ENCODE data around the gene PSD. TPM values are rescaled to one million over a fixed set of nuclear protein-coding genes. Genes with fewer than 3 reads are reported as not detected.

PSD gene
- total RNA-seq, 1 experiment from 2014 or later, result 3.4 TPM

- H3K27me3 ChIP-seq (ENCODE audit: insufficient read depth, low read length), result peaks cover 29% of the 10 kb centered on the region; the same call in 1 of the 2 replicates
- H3T11ph ChIP-seq (ENCODE audit: low read length), result no peak overlapping the region
- no peaks in the 10 kb centered on the region for H3K79me1 ChIP-seq (ENCODE audit: insufficient read depth, low read depth, low read length, poor library complexity, severe bottlenecking)
- H3K14ac ChIP-seq (ENCODE audit: insufficient read depth, low read length), result no peak overlapping the region
- no CpG with 5 or more reads among the region's 9 CpGs for WGBS (ENCODE audit: extremely low coverage, insufficient read length, low lambda C conversion rate)
- no peak overlapping the region for H2BK120ac ChIP-seq (ENCODE audit: low read depth, low read length, poor library complexity, severe bottlenecking)
- peaks cover 5% of the 10 kb centered on the region; the same call in 1 of the 2 replicates for H3K4me1 ChIP-seq (ENCODE audit: insufficient read depth, low read length)
- no peaks in the 10 kb centered on the region for H3K9me3 ChIP-seq (ENCODE audit: control insufficient read depth, low read depth, low read length)
- H4K5ac ChIP-seq (ENCODE audit: insufficient read length, low read depth, low read length), result no peak overlapping the region
- Mint-ChIP-seq H3K27ac (no peak overlapping the region), H3K36me3 (ENCODE audit: insufficient read depth in 1 of 3, low read depth in 3 of 3) (0 out of 7 replicates have a peak, but pooled peaks cover 0 to 1% (median 0%) of the 10 kb centered on the region in 3 experiments), H3K27me3 (ENCODE audit: low read depth) (peaks cover 62% of the 10 kb centered on the region), H3K4me3 (peak overlapping the region in 1 of 2 experiments; percentile 78; a peak in 2 of 5 replicates), H3K4me1 (peaks cover 16 to 34% of the 10 kb centered on the region in 2 experiments), H3K9me3 (no peaks in the 10 kb centered on the region; a peak in 1 of 5 replicates)
- H3K9ac ChIP-seq (ENCODE audit: extremely low read depth, insufficient read length, low read length), result no peak overlapping the region
- DNase-seq, result no peak
- no peak overlapping the region for H2AFZ ChIP-seq (ENCODE audit: low read length)
- no peak overlapping the region for H3K27ac ChIP-seq (ENCODE audit: insufficient read length, low read depth, low read length)
- no peaks in the 10 kb centered on the region for H4K20me1 ChIP-seq (ENCODE audit: control insufficient read depth, insufficient read depth, insufficient read length)
- H3K23ac ChIP-seq (ENCODE audit: insufficient read length, low read depth, low read length), result no peak overlapping the region
- H4K91ac ChIP-seq (ENCODE audit: insufficient read length, low read depth, low read length), result no peak overlapping the region
- no peak overlapping the region for H3K4ac ChIP-seq (ENCODE audit: low read depth, low read length)
- H2BK15ac ChIP-seq (ENCODE audit: low read depth, low read length), result no peak overlapping the region
- H2BK5ac ChIP-seq (ENCODE audit: insufficient read length, low read length), result no peak overlapping the region
- H2BK20ac ChIP-seq (ENCODE audit: low read depth, low read length, poor library complexity, severe bottlenecking), result no peak overlapping the region
- TF ChIP-seq CTCF (conservative IDR thresholded peaks at IDR 0.05), result no peak
- H3K18ac ChIP-seq (ENCODE audit: insufficient read length, low read depth, low read length), result no peak overlapping the region
- H3K79me2 ChIP-seq (ENCODE audit: insufficient read depth, low read length), result no peaks in the 10 kb centered on the region
- no peak overlapping the region for H2BK12ac ChIP-seq (ENCODE audit: insufficient read length, low read depth, low read length)
- H3K56ac ChIP-seq (ENCODE audit: insufficient read length, low read depth, low read length), result no peak overlapping the region
- H3K4me2 ChIP-seq (ENCODE audit: insufficient read depth, insufficient read length, low read length), result no peak overlapping the region
- H3K23me2 ChIP-seq (ENCODE audit: insufficient read length, low read depth, low read length, poor library complexity, severe bottlenecking), result peaks cover 9% of the 10 kb centered on the region
- no peak overlapping the region for H4K8ac ChIP-seq (replicated peaks; ENCODE audit: insufficient read length, low read depth, low read length)
- H2AK5ac ChIP-seq (ENCODE audit: insufficient read length, low read length), result no peak overlapping the region
Measured at GRCh38 chr10:102434394-102435132, 16.0 kb upstream of the PSD start.

All from H9 (cell line).